Testis (tissue), 3 donors: Measurements from ENCODE around the gene ANKRD33B. TPM values are rescaled to one million over a fixed set of nuclear protein-coding genes. Genes with fewer than 3 reads are reported as not detected.

Source experiments
- DNase-seq: peaks from one replicate; pipeline ENCODE4 v3.0.0-alpha.2; 2019
- H3K27ac ChIP-seq, 2 donors: fragments of 200-600 bp; sonication (generic); one replicate each; pipeline ENCODE4 v1.5.1; 2019
- H3K27me3 ChIP-seq: fragments of 200-600 bp; sonication (generic); one replicate; pipeline ENCODE4 v1.5.1; 2019
- H3K36me3 ChIP-seq: fragments of 200-600 bp; sonication (generic); one replicate; pipeline ENCODE4 v1.5.1; 2017; ENCODE audit warnings: low read depth; ENCODE audit errors: missing control alignments
- H3K4me1 ChIP-seq: fragments of 200-600 bp; sonication (generic); one replicate; pipeline ENCODE4 v1.5.1; 2019
- H3K4me3 ChIP-seq, 2 donors: fragments of 200-600 bp; sonication (generic); one replicate each; pipeline ENCODE4 v1.5.1; 2017 to 2019
- H3K9me3 ChIP-seq: fragments of 200-600 bp; sonication (generic); one replicate; pipeline ENCODE4 v1.5.1; 2017
- CTCF ChIP-seq, 3 experiments: fragments of 450-650 bp in 2 of 3; fragments of 200-600 bp in 1 of 3; sonication (generic) in 1 of 3; IDR thresholded peaks; one replicate each; pipeline ENCODE4 v1.5.1; 2016 to 2019; ENCODE audit warnings: antibody characterized with exemption in 3 of 3, mild to moderate bottlenecking in 2 of 3, moderate library complexity in 1 of 3
- POLR2A ChIP-seq: fragments of 450-650 bp; IDR thresholded peaks from one replicate; pipeline ENCODE4 v1.6.1; 2017; ENCODE audit warnings: antibody characterized with exemption, mild to moderate bottlenecking, moderate library complexity
- WGBS, 2 donors: methylation state at CpG; one replicate each; pipeline ENCODE4 v1.1.5; 2018; 5-methylcytosine and 5-hydroxymethylcytosine counted together
- intact Hi-C: fragments of 100-400 bp; cut with DNase I; formaldehyde crosslinking; loops from one replicate; pipeline ENCODE4 v1.15.1; 2023; ENCODE audit warnings: low total_unique reads
- polyA plus RNA-seq: library from polyadenylated mRNA; stranded (reverse); fragments of 350-450 nt; fragmentation: Illumina TruSeq; extraction: RNeasy Lipid Tissue Mini Kit (QIAGEN cat#74804); gene quantifications from one replicate; pipeline ENCODE4 v1.2.3, GENCODE V29; 2014; ENCODE audit warnings: low read depth, low replicate concordance; ENCODE audit not compliant: insufficient read depth
- total RNA-seq, 2 donors: library from RNA; depleted of rRNA; stranded (reverse); fragments of >200 nt; gene quantifications; one replicate each; pipeline ENCODE4 v1.2.3, GENCODE V29; 2016

The ANKRD33B gene
- total and polyA plus RNA-seq, 3 donors from 2014 or later, result 3.7 to 5.8 (median 5.6) TPM

GRCh38 chr5:10588779-10589447 lies 25.0 kb downstream of the ANKRD33B start:
- Histone ChIP-seq H3K27me3 (no peaks in the 10 kb centered on the region), H3K36me3 (no peaks in the 10 kb centered on the region), H3K9me3 (no peaks in the 10 kb centered on the region), H3K4me3 (no peak overlapping the region), H3K4me1 (no peaks in the 10 kb centered on the region), H3K27ac (no peak overlapping the region)
- 77 to 81% methylated on average over 11 of the region's 11 CpGs for WGBS, 2 donors
- DNase-seq, result peak; percentile 11
- TF ChIP-seq POLR2A (no peak), CTCF (IDR thresholded peaks at IDR 0.05) (no peak)
- intact Hi-C loops, result no loop called here

GRCh38 chr5:10590226-10590999 lies 26.5 kb downstream of the ANKRD33B start:
- no peaks in the 10 kb centered on the region for H3K4me1 ChIP-seq
- no peaks in the 10 kb centered on the region for H3K27me3 ChIP-seq
- peak; percentile 5 for DNase-seq
- no peak overlapping the region for H3K27ac ChIP-seq
- 77 to 81% methylated on average over 13 of the region's 13 CpGs for WGBS, 2 donors
- TF ChIP-seq CTCF (IDR thresholded peaks at IDR 0.05), result no peak
- no peak for TF ChIP-seq POLR2A
- intact Hi-C loops, result no loop called here
- H3K36me3 ChIP-seq, result no peaks in the 10 kb centered on the region
- no peak overlapping the region for H3K4me3 ChIP-seq
- H3K9me3 ChIP-seq, result no peaks in the 10 kb centered on the region

DNA sequence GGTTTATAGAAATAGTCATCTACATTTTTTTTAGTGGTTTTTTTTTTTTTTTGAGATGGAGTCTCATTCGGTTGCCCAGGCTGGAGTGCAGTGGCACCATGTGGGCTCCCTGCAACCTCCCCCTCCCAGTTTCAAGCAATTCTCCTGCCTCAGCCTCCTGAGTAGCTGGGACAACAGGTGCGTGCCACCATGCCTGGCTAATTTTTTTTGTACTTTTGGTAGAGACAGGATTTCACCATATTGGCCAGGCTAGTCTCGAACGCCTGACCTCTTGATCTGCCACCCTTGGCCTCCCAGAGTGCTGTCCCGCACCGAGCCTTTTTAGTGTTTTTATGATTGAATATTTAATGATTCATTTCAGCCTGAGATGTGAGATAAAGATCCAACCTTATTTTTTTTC lies 27.3 kb downstream of the ANKRD33B start:
- H3K27me3 ChIP-seq, result no peaks in the 10 kb centered on the region
- no peak for DNase-seq
- H3K4me1 ChIP-seq, result no peaks in the 10 kb centered on the region
- intact Hi-C loops, result no loop called here
- 81 to 94% methylated on average over 5 to 6 of the region's 6 CpGs for WGBS, 2 donors
- H3K36me3 ChIP-seq, result no peaks in the 10 kb centered on the region
- no peaks in the 10 kb centered on the region for H3K9me3 ChIP-seq
- no peak overlapping the region for H3K4me3 ChIP-seq
- no peak for TF ChIP-seq CTCF (IDR thresholded peaks at IDR 0.05)
- no peak for TF ChIP-seq POLR2A
- no peak overlapping the region for H3K27ac ChIP-seq

DNA sequence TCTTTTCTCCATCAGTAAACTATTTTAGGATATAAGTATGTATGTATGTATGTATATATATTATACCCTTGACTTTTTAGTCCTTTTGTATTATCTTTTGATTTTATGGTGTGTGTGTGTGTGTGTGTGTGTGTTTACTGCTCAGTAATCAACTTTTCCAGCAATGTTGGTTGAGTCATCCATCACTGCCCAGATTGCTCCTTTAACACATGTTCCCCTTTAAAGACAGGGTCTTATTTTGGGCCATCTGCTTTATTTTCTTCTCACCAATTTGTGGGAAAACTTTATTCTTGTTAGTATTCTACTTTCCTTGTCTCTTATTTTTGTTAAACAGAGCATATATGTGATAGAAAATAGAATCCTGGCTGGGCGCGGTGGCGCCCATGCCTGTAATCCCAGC lies 28.1 kb downstream of the ANKRD33B start:
- WGBS, 2 donors, result 67 to 85% methylated on average over 3 of the region's 3 CpGs
- Histone ChIP-seq H3K36me3 (no peaks in the 10 kb centered on the region), H3K27ac (no peak overlapping the region), H3K4me3 (no peak overlapping the region), H3K9me3 (no peaks in the 10 kb centered on the region), H3K4me1 (no peaks in the 10 kb centered on the region), H3K27me3 (no peaks in the 10 kb centered on the region)
- DNase-seq, result no peak
- intact Hi-C loops, result no loop called here
- TF ChIP-seq POLR2A (no peak), CTCF (IDR thresholded peaks at IDR 0.05) (no peak)
